ENCODE results near the gene SH3RF3. TPM values are rescaled to one million over a fixed set of nuclear protein-coding genes. Genes with fewer than 3 reads are reported as not detected.
A peak's percentile ranks its signal among the peaks of the same experiment; 100 is the strongest.

Gene SH3RF3
- total RNA-seq, 1 donor from 2014 or later: 6.4 TPM

DNA sequence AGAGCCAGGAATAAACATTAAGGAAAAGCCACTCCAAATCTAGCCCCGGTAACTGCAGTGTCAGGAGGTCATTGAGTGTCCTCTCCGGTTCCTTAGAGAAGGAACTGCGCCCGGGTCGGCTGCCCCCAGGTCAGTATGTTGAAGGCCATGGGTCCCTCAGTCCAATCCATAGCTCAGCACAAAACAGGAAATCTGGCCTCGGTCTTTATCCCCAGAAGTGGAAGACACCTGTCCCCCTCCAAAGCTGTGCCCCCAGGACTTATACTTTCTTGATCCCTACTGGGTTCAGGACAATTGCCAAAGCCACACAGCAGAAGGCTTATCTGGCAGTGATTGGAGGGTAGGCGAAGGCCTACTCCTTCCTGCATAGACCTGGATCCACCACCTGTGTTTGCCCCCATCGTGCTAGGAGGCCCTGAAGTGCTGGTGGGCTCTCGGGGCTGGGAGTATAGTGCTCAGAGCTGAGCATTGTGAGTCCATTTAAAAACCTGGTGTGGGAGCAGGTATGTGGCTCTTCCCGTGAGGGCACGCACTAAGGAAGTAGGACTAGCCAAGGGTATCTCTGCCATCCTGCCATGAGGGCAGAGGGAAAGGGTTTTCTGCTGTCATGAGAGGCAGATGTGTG is 306.2 kb downstream of the SH3RF3 start:
- peak; percentile 14 for DNase-seq (ENCODE audit: low spot score)
- ATAC-seq: no peak
- intact Hi-C loops (cut with DNase I): no loop called here

- ATAC-seq: peak; percentile 69
- peak; percentile 57 for DNase-seq (ENCODE audit: low spot score)
- intact Hi-C loops (cut with DNase I): no loop called here
These were observed 307.0 kb downstream of the SH3RF3 start for GRCh38 chr2:109435901-109436598.

- intact Hi-C loops (cut with DNase I): no loop called here
- DNase-seq (ENCODE audit: low spot score) (peak; percentile 53), ATAC-seq (no peak)
These were observed 307.7 kb downstream of the SH3RF3 start for GRCh38 chr2:109436610-109437225.

GRCh38 chr2:109437325-109438090 is 308.5 kb downstream of the SH3RF3 start:
- no peak for ATAC-seq
- intact Hi-C loops (cut with DNase I): no loop called here
- DNase-seq (ENCODE audit: low spot score): peak; percentile 33

- ATAC-seq (no peak), DNase-seq (ENCODE audit: low spot score) (peak; percentile 25)
- intact Hi-C loops (cut with DNase I): no loop called here
These were observed 309.1 kb downstream of the SH3RF3 start for GRCh38 chr2:109438146-109438545.

DNA sequence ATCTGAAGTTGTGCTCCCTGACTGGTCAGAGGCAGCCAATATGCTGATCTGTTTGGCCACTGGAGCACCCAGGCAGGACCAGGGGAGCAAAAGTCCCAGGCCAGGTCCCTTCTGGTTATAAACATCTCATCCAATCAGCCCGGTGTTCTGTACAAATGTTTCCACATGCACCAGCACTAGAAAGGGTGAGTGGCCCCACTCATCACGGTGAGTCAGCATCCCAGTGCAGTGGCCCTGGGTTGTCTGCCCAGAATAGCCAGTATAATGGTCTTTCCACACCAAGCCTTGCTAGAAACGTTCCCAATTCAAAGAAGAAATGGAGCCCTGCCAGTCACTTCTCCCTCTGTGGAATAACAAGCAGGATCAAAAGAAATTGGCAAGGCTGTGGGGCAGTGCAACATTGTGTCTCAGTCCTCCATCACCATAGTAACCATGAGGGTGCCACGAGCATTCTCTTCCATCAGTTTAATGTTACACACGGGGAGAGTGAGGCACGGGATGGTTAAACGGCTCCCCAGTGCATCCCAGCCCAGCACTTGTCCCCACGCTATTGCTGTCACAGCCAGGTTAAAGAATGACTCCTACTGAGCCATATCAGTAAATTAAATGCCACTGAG is 309.9 kb downstream of the SH3RF3 start:
- intact Hi-C loops (cut with DNase I): no loop called here
- DNase-seq (ENCODE audit: low spot score) (peak; percentile 53), ATAC-seq (no peak)

GRCh38 chr2:109439390-109439786 is 310.4 kb downstream of the SH3RF3 start:
- DNase-seq (ENCODE audit: low spot score) (peak; percentile 17), ATAC-seq (no peak)
- intact Hi-C loops (cut with DNase I): no loop called here

DNA sequence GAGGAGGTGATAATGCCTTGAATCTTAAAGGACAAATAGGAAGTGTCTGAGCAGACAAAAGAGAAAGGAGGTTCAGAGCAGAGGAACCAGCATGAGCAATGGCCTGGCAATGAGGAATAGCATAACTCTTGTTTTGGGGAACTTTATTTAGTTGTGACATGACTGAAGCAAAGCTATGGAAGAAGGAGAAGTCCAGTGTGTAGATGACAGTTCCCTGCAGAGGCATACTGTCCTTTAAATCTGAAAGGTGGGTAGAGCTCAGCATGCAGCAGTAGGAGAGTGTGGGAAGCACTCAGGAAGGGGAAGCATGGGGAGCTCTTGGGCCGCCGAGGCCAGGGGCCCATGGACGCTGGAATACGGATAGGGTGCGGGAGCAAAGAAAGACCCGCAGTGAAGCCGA is 311.0 kb downstream of the SH3RF3 start:
- ATAC-seq: no peak
- intact Hi-C loops (cut with DNase I): no loop called here
- DNase-seq (ENCODE audit: low spot score): peak; percentile 18

GRCh38 chr2:109440499-109441156 is 311.6 kb downstream of the SH3RF3 start:
- DNase-seq (ENCODE audit: low spot score): peak; percentile 6
- ATAC-seq: no peak
- intact Hi-C loops (cut with DNase I): no loop called here

DNA sequence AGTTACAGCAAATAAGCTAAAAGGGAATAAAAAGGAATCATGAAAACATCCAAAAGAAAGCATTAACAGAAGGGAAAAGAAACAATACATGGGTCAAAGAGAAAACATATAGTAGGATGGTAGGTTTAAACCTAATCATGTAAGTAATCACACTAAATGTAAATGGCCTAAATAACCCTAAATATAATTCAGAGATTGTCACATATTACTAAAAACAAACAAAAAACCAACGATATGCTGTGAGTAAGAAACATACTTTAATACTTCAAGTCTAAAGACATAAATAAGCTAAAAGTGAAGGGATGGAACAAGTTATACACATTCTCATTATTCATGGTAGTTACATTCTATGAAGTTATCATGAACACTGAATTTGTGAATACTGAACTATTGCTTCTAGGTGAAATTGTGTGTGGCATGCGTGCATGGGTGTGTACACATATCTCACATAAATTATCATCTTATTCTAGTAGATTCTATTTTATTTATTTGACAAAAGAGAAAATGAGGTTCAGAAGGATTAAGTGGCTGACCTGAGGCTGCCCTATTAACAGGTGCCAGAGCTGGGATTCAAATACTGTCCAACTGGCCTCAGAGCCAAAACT is 313.8 kb downstream of the SH3RF3 start:
- intact Hi-C loops (cut with DNase I): no loop called here

DNA sequence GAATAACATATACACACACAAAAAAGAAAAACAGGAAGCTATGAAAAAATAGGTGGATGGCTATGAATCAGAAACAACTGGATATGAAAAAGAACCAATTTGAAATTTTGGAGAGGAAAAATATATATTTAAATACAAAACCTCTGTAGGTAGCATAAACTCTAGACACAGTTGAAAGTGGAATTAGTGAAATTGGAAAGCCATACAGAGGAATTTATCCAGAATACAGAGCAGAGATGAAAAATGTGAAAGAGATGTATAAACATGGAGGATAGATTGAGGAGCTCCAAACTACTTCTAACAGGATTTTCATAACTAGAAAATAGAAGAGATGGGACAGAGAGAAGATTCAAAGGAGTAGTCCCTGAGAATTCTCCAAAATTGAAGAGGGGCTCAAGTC is 315.9 kb downstream of the SH3RF3 start:
- ATAC-seq: no peak
- intact Hi-C loops (cut with DNase I): no loop called here
- no peak for DNase-seq (ENCODE audit: low spot score)

More for the DNA sequence above, 313.8 kb downstream of the SH3RF3 start:
- DNase-seq (ENCODE audit: low spot score) (no peak), ATAC-seq (no peak)

- peak; percentile 50 for ATAC-seq
- peak; percentile 50 for DNase-seq (ENCODE audit: low spot score)
- intact Hi-C loops (cut with DNase I): no loop called here
These were observed 317.5 kb downstream of the SH3RF3 start for GRCh38 chr2:109446278-109447131.

- intact Hi-C loops (cut with DNase I): no loop called here
- peak; percentile 76 for ATAC-seq
- DNase-seq (ENCODE audit: low spot score): peak; percentile 54
These were observed 318.3 kb downstream of the SH3RF3 start for GRCh38 chr2:109447251-109447661.

- peak; percentile 40 for DNase-seq (ENCODE audit: low spot score)
- ATAC-seq: no peak
- intact Hi-C loops (cut with DNase I): no loop called here
These were observed 318.8 kb downstream of the SH3RF3 start for GRCh38 chr2:109447776-109448175.

DNA sequence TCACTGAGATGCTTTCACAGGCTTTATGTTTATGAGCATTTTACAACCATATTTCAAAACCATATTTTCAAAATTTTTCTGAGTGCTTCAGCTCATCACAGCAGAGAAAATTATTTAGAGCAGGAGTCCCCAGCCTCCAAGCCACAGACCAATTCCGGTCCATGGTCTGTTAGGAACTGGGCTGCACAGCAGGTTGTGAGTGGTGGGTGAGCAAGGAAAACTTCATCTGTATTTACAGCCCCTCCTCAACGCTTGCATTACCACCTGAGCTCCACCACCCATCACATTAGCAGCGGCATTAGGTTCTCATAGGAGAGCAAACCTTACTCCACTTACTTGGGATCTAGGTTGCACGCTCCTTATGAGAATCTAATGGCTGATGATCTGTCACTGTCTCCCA is 319.2 kb downstream of the SH3RF3 start:
- ATAC-seq (no peak), DNase-seq (ENCODE audit: low spot score) (peak; percentile 1)

DNA sequence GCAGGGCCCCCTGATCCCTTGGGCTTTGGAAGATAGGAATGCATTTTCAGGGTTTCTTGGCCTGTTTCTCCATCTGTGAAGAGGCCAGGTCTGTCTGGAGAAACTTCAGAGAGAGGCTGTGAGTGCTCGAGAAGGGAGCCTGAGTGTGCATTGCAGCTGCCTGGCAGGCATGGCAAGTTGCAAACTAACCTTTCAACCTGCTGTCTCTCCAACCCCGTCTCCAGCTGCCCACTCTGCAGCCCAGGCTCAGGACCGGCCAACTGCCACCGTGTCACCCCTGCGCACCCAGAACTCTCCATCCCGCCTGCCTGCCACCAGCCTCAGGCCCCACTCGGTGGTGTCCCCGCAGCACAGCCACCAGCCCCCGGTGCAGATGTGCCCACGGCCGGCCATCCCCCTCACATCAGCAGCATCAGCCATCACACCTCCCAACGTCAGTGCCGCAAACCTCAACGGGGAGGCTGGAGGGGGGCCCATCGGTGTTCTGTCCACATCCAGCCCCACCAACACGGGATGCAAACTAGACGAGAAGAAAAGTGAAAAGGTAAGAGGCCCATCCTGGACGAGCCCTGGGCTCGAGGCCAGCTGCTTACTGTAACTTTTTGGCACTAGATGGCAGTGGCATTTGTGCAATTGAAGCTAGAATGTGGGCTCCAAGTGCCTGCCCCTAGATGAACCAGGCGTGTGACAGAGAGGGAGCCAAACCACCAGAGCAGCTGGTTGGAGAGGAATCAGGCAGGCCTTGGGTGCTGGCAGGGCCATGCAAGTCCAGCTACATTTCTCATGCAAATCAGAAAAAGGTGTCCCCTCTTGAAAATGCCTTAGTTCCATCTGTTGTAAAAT is 320.2 kb downstream of the SH3RF3 start:
- DNase-seq (ENCODE audit: low spot score): peak; percentile 56
- intact Hi-C loops (cut with DNase I): no loop called here
- ATAC-seq: peak; percentile 14

More for the DNA sequence above, 319.2 kb downstream of the SH3RF3 start:
- intact Hi-C loops (cut with DNase I): no loop called here

Measured in sciatic nerve (tissue), 2 donors.